ENCODE results near the gene TNXB.
"Not testable (repeated sequence)": the region's sequence is repeated elsewhere in the genome, so short reads cannot be mapped to it uniquely, and the experiment has no call there.

The TNXB gene

GRCh38 chr6:32004864-32005537 lies 104.1 kb downstream of the TNXB start:
- DNase-seq (ENCODE audit: low read depth): not testable (repeated sequence)

- not testable (repeated sequence) for DNase-seq (ENCODE audit: low read depth)
Observed at GRCh38 chr6:32004393-32004792, 104.7 kb downstream of the TNXB start.

GRCh38 chr6:32003301-32003700 lies 105.8 kb downstream of the TNXB start:
- not testable (repeated sequence) for DNase-seq (ENCODE audit: low read depth)

GRCh38 chr6:32002546-32003268 lies 106.4 kb downstream of the TNXB start:
- DNase-seq (ENCODE audit: low read depth): not testable (repeated sequence)

- DNase-seq (ENCODE audit: low read depth): not testable (repeated sequence)
Observed at GRCh38 chr6:31996385-31996784, 112.8 kb downstream of the TNXB start.

GRCh38 chr6:31994421-31994820 lies 114.7 kb downstream of the TNXB start:
- DNase-seq (ENCODE audit: low read depth): not testable (repeated sequence)
